ENCODE measurements around the gene C1orf226. TPM values are rescaled to one million over a fixed set of nuclear protein-coding genes. Genes with fewer than 3 reads are reported as not detected.
"Not testable (repeated sequence)": the region's sequence is repeated elsewhere in the genome, so short reads cannot be mapped to it uniquely, and the experiment has no call there.

The C1orf226 gene
- total RNA-seq, 2 experiments from 2014 or later, result not detected

- Mint-ChIP-seq H3K36me3 (no peaks in the 10 kb centered on the region), H3K4me1 (peaks cover 2% of the 10 kb centered on the region), H3K27ac (no peak overlapping the region), H3K4me3 (no peak overlapping the region), H3K9me3 (ENCODE audit: low read depth) (no peaks in the 10 kb centered on the region), H3K27me3 (peaks cover 18% of the 10 kb centered on the region)
- no peak for DNase-seq
- ATAC-seq, result no peak
- CTCF ChIA-PET, result no interaction called here
Observed at GRCh38 chr1:162417650-162418049, 36.1 kb downstream of the C1orf226 start.

DNA sequence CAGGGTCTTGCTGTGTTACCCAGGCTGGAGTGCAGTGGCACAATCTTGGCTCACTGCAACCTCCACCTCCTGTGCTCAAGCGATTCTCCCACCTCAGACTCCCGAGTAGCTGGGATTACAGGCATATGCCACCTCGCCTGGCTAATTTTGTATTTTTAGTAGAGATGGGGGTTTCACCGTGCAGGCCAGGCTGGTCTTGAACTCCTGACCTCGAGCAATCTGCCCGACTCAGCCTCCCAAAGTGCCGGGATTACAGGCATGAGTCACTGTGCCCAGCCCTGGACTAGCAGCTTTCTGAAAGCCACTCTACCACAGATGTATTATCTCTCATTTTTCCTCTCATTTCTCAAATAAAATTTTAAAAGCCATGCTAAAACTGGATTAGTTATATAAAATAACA is 37.1 kb downstream of the C1orf226 start:
- DNase-seq; H3K4me3 Mint-ChIP-seq; ATAC-seq; CTCF ChIA-PET; H3K27ac Mint-ChIP-seq; H3K36me3 Mint-ChIP-seq; H3K4me1 Mint-ChIP-seq; H3K9me3 Mint-ChIP-seq (ENCODE audit: low read depth): not testable (repeated sequence)
- peaks cover 23% of the 10 kb centered on the region for H3K27me3 Mint-ChIP-seq

DNA sequence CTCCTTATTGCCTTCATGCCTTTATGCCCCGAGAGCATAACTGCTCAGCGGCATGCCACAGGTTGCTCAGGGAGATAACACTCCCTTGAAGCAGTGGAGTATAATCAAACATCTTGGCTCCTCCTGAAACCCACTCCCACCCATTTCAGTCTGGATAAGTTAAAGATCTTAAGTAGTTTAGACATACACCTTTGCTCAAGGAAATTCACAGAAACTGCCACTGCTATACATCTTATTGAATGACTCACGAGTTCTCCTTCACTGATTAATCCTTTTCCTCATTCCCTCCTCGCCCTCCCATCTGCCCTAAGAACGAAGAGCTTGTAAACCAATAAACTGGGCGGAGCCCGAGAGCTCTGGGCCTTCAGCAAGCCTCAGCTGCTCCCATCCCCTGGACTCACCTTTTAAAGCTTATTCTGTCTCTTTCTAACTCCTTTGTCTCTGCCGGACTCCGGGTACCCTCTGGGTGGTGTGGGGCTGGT is 38.0 kb downstream of the C1orf226 start:
- H3K27ac Mint-ChIP-seq; CTCF ChIA-PET; H3K4me1 Mint-ChIP-seq; H3K36me3 Mint-ChIP-seq; H3K4me3 Mint-ChIP-seq; H3K9me3 Mint-ChIP-seq (ENCODE audit: low read depth); ATAC-seq; DNase-seq: not testable (repeated sequence)
- peaks cover 23% of the 10 kb centered on the region for H3K27me3 Mint-ChIP-seq

- peaks cover 2% of the 10 kb centered on the region for H3K4me1 Mint-ChIP-seq
- DNase-seq (no peak), ATAC-seq (no peak)
- H3K27ac Mint-ChIP-seq, result no peak overlapping the region
- H3K36me3 Mint-ChIP-seq, result no peaks in the 10 kb centered on the region
- CTCF ChIA-PET, result no interaction called here
- peaks cover 22% of the 10 kb centered on the region for H3K27me3 Mint-ChIP-seq
- H3K4me3 Mint-ChIP-seq, result no peak overlapping the region
- H3K9me3 Mint-ChIP-seq (ENCODE audit: low read depth), result no peaks in the 10 kb centered on the region
Observed at GRCh38 chr1:162420120-162420519, 38.6 kb downstream of the C1orf226 start.

GRCh38 chr1:162421258-162422164 is 40.0 kb downstream of the C1orf226 start:
- Mint-ChIP-seq H3K4me3 (no peak overlapping the region), H3K9me3 (ENCODE audit: low read depth) (no peaks in the 10 kb centered on the region), H3K27ac (no peak overlapping the region), H3K36me3 (no peaks in the 10 kb centered on the region), H3K4me1 (peaks cover 2% of the 10 kb centered on the region), H3K27me3 (peaks cover 13% of the 10 kb centered on the region)
- no peak for ATAC-seq
- CTCF ChIA-PET, result no interaction called here
- DNase-seq, result no peak

GRCh38 chr1:162422662-162423375 is 41.3 kb downstream of the C1orf226 start:
- no peak for ATAC-seq
- no peak overlapping the region for H3K4me3 Mint-ChIP-seq
- peaks cover 13% of the 10 kb centered on the region for H3K27me3 Mint-ChIP-seq
- no peak overlapping the region for H3K27ac Mint-ChIP-seq
- CTCF ChIA-PET, result no interaction called here
- H3K4me1 Mint-ChIP-seq, result peaks cover 2% of the 10 kb centered on the region
- DNase-seq, result no peak
- no peaks in the 10 kb centered on the region for H3K9me3 Mint-ChIP-seq (ENCODE audit: low read depth)
- no peaks in the 10 kb centered on the region for H3K36me3 Mint-ChIP-seq

- no peak overlapping the region for H3K27ac Mint-ChIP-seq
Observed at GRCh38 chr1:162430583-162430982, 49.1 kb downstream of the C1orf226 start.

GRCh38 chr1:162432977-162433713 is 51.6 kb downstream of the C1orf226 start:
- CTCF ChIA-PET; H3K4me3 Mint-ChIP-seq; H3K9me3 Mint-ChIP-seq (ENCODE audit: low read depth); ATAC-seq; H3K36me3 Mint-ChIP-seq; H3K4me1 Mint-ChIP-seq; H3K27ac Mint-ChIP-seq; DNase-seq; H3K27me3 Mint-ChIP-seq: not testable (repeated sequence)

More at GRCh38 chr1:162430583-162430982, 49.1 kb downstream of the C1orf226 start:
- no peaks in the 10 kb centered on the region for H3K36me3 Mint-ChIP-seq
- DNase-seq, result no peak
- peaks cover 2% of the 10 kb centered on the region for H3K27me3 Mint-ChIP-seq
- no peaks in the 10 kb centered on the region for H3K9me3 Mint-ChIP-seq (ENCODE audit: low read depth)
- CTCF ChIA-PET, result no interaction called here
- no peak for ATAC-seq
- H3K4me3 Mint-ChIP-seq, result no peak overlapping the region
- no peaks in the 10 kb centered on the region for H3K4me1 Mint-ChIP-seq

Small RNA genes within 50 kb of the gene (microRNA-seq; reads per million reads assigned to microRNA genes)
- gene MIR556, result not detected

Other genes starting within 250 kb of the C1orf226 start
- not detected for gene SPATA46, start 4.9 kb upstream of the C1orf226 start, total RNA-seq
- gene SH2D1B, start 30.4 kb downstream of the C1orf226 start, total RNA-seq, result not detected
- 10 to 100 TPM; 51.5 to 62.0 TPM for gene UHMK1, start 116.1 kb downstream of the C1orf226 start, total RNA-seq
- 10 to 100 TPM; 14.1 to 23.5 TPM for gene UAP1, start 180.0 kb downstream of the C1orf226 start, total RNA-seq

Data from activated CD8-positive, alpha-beta memory T cell treated with anti-CD3 and anti-CD28 coated beads, Interleukin-2, amount 10 ng/mL, durations not matched to agents 7 days and 5 days (primary cell).